Measurements from ENCODE around the gene NRIP1. TPM values are rescaled to one million over a fixed set of nuclear protein-coding genes. Genes with fewer than 3 reads are reported as not detected.

Gene NRIP1
- total RNA-seq, 2 experiments from 2014 or later = 6.1 to 6.5 TPM

DNA sequence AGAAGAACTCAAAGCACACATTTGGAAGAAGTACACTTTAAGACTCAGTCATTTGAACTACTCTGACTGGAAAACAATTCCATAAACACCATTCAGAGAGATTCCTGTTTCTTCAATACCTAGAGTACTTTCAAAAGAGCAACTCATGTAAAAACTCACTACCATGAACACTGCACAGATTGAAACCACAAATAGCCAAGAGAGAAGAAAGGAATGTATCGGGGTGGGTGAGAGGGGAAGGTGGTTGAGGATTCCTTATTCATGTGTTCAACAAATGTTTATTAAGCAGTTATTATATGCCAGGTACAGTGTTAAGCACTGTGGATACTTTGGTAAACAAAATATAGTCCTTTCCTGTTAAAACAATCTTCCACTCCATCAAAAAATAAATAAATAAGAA, 64.7 kb downstream of the NRIP1 start:
- H3K4me1 Mint-ChIP-seq (ENCODE audit: low read depth) = peaks cover 39% of the 10 kb centered on the region
- H3K27ac Mint-ChIP-seq = no peak overlapping the region
- no peaks in the 10 kb centered on the region for H3K27me3 Mint-ChIP-seq (ENCODE audit: low read depth)
- peaks cover 10% of the 10 kb centered on the region for H3K36me3 Mint-ChIP-seq (ENCODE audit: low read depth)
- intact Hi-C loops (cut with micrococcal nuclease) = no loop called here
- H3K9me3 Mint-ChIP-seq = no peaks in the 10 kb centered on the region
- no peak overlapping the region for H3K4me3 Mint-ChIP-seq
- CTCF ChIA-PET = no interaction called here
- no peak for DNase-seq

DNA sequence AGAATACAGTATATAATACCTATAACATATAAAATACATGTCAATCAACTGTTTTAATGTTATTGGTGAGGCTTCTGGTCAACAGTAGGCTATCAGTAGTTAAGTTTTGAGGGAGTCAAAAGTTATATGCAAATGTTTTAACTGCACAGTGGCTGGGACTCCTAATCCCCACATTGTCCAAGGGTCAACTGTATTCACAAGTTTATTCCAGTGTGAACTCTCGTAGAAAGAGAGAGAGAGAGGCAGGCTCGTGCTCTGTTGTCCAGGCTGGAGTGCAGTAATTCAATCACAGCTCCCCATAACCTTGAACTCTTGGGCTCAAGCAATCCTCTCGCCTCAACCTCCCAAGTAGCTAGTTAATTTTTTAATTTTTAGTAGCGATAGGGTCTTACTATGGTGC, 66.0 kb downstream of the NRIP1 start:
- intact Hi-C loops (cut with micrococcal nuclease) = no loop called here
- DNase-seq = no peak
- H3K27me3 Mint-ChIP-seq (ENCODE audit: low read depth) = no peaks in the 10 kb centered on the region
- peaks cover 32% of the 10 kb centered on the region for H3K4me1 Mint-ChIP-seq (ENCODE audit: low read depth)
- H3K36me3 Mint-ChIP-seq (ENCODE audit: low read depth) = peaks cover 10% of the 10 kb centered on the region
- CTCF ChIA-PET = interaction anchor here (0.6 to 0.7 kb wide), 2 partner anchors 10 to 36 kb away, joined by 3 to 4 read pairs; no protein-coding TSS in a partner anchor
- H3K9me3 Mint-ChIP-seq = no peaks in the 10 kb centered on the region
- no peak overlapping the region for H3K27ac Mint-ChIP-seq
- no peak overlapping the region for H3K4me3 Mint-ChIP-seq

DNA sequence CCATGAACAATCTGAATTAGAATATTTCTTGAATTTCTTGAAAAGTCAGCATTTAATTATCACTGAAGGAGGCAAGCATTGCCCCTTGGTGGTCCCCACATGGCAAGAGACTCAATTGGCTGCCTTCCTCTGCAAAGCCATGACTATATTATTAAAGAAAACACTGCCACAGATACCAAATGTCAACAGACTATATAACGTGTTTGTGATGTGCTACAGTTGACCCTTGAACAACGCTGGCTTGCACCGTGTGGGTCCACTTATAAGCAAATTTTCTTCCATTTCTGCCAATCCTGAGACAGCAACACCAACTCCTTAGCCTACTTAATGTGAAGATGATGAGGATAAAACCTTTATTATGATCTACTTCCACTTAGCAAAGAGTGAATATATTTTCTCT, 66.5 kb downstream of the NRIP1 start:
- CTCF ChIA-PET = interaction anchor here (0.6 to 0.7 kb wide), 2 partner anchors 10 to 37 kb away, joined by 3 to 4 read pairs; no protein-coding TSS in a partner anchor
- intact Hi-C loops (cut with micrococcal nuclease) = no loop called here
- DNase-seq = no peak
- H3K9me3 Mint-ChIP-seq = no peaks in the 10 kb centered on the region
- H3K4me3 Mint-ChIP-seq = no peak overlapping the region
- H3K27ac Mint-ChIP-seq = no peak overlapping the region
- H3K36me3 Mint-ChIP-seq (ENCODE audit: low read depth) = peaks cover 10% of the 10 kb centered on the region
- H3K4me1 Mint-ChIP-seq (ENCODE audit: low read depth) = peaks cover 30% of the 10 kb centered on the region
- H3K27me3 Mint-ChIP-seq (ENCODE audit: low read depth) = no peaks in the 10 kb centered on the region

DNA sequence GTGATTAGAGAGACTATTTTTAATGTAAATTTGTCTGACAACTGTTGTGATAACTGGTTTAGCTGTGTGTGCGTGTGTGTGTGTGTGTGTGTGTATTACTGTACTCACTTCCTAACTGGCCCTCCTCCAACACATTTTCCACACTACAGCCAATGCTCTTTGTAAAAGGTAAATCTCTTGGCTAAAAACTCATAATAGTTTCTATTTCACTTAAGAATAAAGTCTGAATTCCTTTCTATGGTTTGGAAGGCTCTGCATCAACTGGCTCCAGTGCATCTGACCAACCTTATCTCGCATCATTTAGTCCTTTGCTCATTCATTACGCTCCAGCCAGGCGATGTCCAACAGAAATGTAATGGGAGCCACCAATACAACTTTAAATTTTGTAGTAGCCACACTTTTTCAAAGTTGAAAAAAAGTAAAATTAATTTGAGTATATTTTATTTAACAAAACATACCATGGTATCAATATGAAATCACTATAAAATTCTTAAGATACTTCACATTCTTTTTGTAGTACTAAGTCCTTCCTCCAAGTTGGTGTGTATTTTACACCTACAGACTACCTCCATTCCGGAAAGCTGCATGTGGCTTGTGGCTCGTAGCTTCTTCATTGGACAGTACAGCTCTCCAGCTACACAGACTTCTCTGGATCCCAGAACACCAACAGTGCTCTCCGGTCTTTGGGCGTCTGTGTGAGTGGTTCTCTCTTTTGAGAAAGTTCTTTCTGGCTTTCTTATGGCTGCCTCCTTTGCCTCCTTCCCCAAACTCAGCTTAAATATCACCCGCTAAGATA, 68.9 kb downstream of the NRIP1 start:
- no peak for DNase-seq
- Mint-ChIP-seq H3K9me3 (no peaks in the 10 kb centered on the region), H3K4me3 (no peak overlapping the region), H3K36me3 (ENCODE audit: low read depth) (peaks cover 22% of the 10 kb centered on the region), H3K4me1 (ENCODE audit: low read depth) (peaks cover 31% of the 10 kb centered on the region), H3K27me3 (ENCODE audit: low read depth) (no peaks in the 10 kb centered on the region), H3K27ac (no peak overlapping the region)
- CTCF ChIA-PET = interaction anchor here (0.6 kb wide), 2 partner anchors 19 to 37 kb away, joined by 3 read pairs; no protein-coding TSS in a partner anchor
- intact Hi-C loops (cut with micrococcal nuclease) = no loop called here

DNA sequence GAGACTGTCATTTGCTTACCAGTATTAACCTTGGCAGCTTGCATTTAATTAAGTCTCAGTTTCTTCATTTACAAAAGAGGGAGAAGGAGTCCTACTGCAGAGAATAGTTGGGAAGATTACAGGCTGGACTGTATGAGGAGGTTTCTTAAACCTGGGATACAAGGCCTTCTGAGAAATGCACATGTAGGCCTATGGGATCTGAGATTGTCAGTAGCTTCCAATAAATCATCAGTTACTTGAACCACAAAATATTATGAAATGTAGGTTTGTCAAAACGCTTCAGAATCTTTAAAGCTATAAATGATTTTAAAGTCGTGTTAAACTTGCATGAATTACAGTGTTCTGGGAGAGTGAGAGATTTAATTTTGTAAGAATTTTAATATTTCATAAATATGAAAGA, 69.6 kb downstream of the NRIP1 start:
- no peak overlapping the region for H3K4me3 Mint-ChIP-seq
- peaks cover 25% of the 10 kb centered on the region for H3K36me3 Mint-ChIP-seq (ENCODE audit: low read depth)
- H3K27ac Mint-ChIP-seq = no peak overlapping the region
- DNase-seq = no peak
- H3K27me3 Mint-ChIP-seq (ENCODE audit: low read depth) = no peaks in the 10 kb centered on the region
- intact Hi-C loops (cut with micrococcal nuclease) = no loop called here
- H3K9me3 Mint-ChIP-seq = no peaks in the 10 kb centered on the region
- peaks cover 34% of the 10 kb centered on the region for H3K4me1 Mint-ChIP-seq (ENCODE audit: low read depth)
- CTCF ChIA-PET = interaction anchor here (0.6 kb wide), 2 partner anchors 20 to 38 kb away, joined by 3 read pairs; no protein-coding TSS in a partner anchor

DNA sequence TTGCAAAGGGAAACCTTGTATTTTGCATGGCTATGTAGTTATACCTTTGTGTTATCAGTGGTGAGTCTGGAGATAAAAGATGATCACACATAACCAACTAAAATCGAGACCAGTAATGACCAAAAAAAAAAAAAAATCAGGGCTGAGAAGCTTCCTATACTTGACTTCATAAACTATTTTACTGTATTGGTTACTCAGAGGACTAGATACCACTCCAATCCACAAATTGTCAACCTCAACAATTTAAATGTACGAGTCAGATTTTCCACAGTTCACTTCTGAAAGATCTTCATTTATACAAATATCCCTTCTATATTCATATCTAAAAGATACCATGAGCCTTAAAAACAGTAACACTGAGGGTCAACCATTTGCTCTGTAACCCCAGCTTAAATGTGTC, 71.7 kb downstream of the NRIP1 start:
- intact Hi-C loops (cut with micrococcal nuclease) = loop anchor here (5.0 kb wide), 1 partner anchor 489 kb away; no protein-coding TSS in a partner anchor
- Mint-ChIP-seq H3K4me1 (ENCODE audit: low read depth) (peaks cover 39% of the 10 kb centered on the region), H3K27ac (no peak overlapping the region), H3K27me3 (ENCODE audit: low read depth) (no peaks in the 10 kb centered on the region), H3K4me3 (no peak overlapping the region), H3K9me3 (no peaks in the 10 kb centered on the region), H3K36me3 (ENCODE audit: low read depth) (peaks cover 33% of the 10 kb centered on the region)
- DNase-seq = no peak
- CTCF ChIA-PET = interaction anchor here (0.6 kb wide), 1 partner anchor 532 kb away, joined by 4 read pairs; no protein-coding TSS in a partner anchor

DNA sequence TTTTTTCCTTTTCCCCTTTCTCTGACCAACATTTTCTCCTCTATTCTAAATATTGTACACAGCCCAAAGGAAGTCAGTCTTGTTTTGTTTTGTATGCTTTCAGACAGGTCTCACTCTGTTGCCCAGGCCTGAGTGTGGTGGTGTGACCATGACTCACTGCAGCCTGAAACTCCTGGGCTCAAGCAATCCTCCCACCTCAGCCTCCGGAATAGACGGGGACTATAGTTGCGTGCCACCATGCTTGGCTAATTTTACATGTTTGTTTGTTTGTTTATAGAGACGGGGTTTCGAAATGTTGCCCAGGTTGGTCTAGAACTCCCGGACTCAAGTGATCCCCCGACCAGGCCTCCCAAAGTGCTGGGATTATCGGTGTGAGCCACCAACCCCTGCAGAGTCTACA, 72.8 kb downstream of the NRIP1 start:
- Mint-ChIP-seq H3K9me3 (no peaks in the 10 kb centered on the region), H3K4me3 (no peak overlapping the region), H3K27me3 (ENCODE audit: low read depth) (no peaks in the 10 kb centered on the region), H3K36me3 (ENCODE audit: low read depth) (peaks cover 37% of the 10 kb centered on the region), H3K27ac (no peak overlapping the region), H3K4me1 (ENCODE audit: low read depth) (peaks cover 39% of the 10 kb centered on the region)
- no peak for DNase-seq
- intact Hi-C loops (cut with micrococcal nuclease) = loop anchor here (5.0 kb wide), 1 partner anchor 490 kb away; no protein-coding TSS in a partner anchor
- CTCF ChIA-PET = no interaction called here

DNA sequence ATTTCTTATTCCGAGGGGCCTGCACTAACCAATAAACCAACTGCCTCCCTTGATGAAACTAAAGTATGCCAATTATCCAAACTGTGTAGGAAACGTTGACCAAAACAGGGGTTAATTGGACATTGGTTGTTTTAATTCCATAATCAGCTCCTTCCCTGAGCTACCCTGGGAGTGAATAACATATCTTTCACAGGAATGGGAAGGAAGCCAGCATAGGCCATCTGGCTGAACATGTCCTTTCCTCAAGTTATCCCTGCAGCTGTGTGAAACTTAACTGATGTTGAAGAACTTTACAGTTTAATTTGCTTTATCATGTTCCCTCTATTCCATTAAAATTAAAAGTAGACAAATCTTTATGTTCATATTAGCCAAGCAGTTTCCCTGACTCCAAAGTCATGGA, 75.4 kb downstream of the NRIP1 start:
- peaks cover 37% of the 10 kb centered on the region for H3K4me1 Mint-ChIP-seq (ENCODE audit: low read depth)
- H3K36me3 Mint-ChIP-seq (ENCODE audit: low read depth) = peaks cover 33% of the 10 kb centered on the region
- H3K27me3 Mint-ChIP-seq (ENCODE audit: low read depth) = no peaks in the 10 kb centered on the region
- no peak overlapping the region for H3K27ac Mint-ChIP-seq
- H3K4me3 Mint-ChIP-seq = no peak overlapping the region
- DNase-seq = no peak
- CTCF ChIA-PET = interaction anchor here (1.4 kb wide), 2 partner anchors 9 to 60 kb away, joined by 4 read pairs; no protein-coding TSS in a partner anchor
- intact Hi-C loops (cut with micrococcal nuclease) = no loop called here
- no peaks in the 10 kb centered on the region for H3K9me3 Mint-ChIP-seq

DNA sequence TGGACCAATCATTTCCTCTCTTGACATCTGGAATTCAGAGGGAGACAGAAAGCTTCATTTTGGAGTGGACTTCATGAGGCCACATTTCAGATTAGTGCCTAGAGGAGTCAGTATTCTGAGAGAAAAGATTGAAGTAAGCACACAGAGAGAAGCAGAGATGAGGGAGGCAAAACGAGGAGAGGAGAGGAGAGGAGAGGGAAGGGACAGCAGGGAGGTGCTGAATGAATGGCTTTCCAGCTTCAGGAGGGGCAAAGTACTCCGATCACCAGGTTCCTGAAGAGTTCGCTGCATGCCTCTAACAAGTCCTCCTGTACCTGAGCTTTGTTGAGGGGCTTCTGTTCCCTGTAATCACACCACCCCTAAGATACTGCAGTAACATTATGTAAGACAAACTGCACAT, 76.0 kb downstream of the NRIP1 start:
- Mint-ChIP-seq H3K9me3 (no peaks in the 10 kb centered on the region), H3K36me3 (ENCODE audit: low read depth) (peaks cover 37% of the 10 kb centered on the region), H3K27me3 (ENCODE audit: low read depth) (no peaks in the 10 kb centered on the region), H3K4me1 (ENCODE audit: low read depth) (peaks cover 40% of the 10 kb centered on the region), H3K27ac (no peak overlapping the region), H3K4me3 (no peak overlapping the region)
- intact Hi-C loops (cut with micrococcal nuclease) = no loop called here
- CTCF ChIA-PET = interaction anchor here (1.4 kb wide), 2 partner anchors 10 to 61 kb away, joined by 4 read pairs; no protein-coding TSS in a partner anchor
- no peak for DNase-seq

DNA sequence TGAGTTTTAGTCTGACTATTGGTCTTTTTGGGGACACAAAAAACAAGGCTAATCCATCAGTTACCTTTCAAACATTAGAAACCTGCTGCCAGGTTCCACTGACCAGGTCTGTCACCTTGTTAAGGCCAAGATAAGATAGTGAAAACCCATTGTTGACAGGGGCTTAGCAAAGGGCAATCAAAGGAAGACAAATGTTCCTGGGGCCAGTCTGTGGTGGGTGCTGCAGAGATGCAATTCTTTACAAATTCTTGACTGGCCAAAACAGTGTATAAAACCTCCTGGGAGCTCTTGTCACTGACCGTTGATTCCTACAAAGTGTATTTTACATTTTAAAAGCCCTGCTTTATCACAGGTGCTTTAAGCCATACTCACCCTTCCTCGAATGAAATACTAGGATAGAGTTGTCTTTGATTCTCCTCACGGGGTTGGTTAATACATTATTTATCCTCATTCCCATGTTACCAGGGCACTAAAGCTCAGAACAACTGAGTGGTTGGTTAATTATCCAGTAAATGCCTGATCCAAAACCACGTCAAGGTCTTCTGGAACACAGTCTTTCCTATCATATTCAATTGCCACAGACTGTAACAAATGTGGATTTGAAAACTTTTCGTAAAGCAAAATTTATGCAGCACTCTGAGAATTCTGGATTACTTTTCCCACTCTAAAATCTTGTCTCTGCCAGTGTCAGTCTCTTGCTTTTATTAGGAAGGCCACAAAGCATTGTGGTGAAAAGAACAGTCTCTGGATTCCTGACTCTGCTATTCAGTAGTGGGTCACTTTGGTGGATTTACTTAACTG, 77.2 kb downstream of the NRIP1 start:
- Mint-ChIP-seq H3K27me3 (ENCODE audit: low read depth) (no peaks in the 10 kb centered on the region), H3K4me3 (no peak overlapping the region), H3K27ac (no peak overlapping the region), H3K36me3 (ENCODE audit: low read depth) (peaks cover 35% of the 10 kb centered on the region), H3K4me1 (ENCODE audit: low read depth) (peaks cover 31% of the 10 kb centered on the region), H3K9me3 (no peaks in the 10 kb centered on the region)
- intact Hi-C loops (cut with micrococcal nuclease) = no loop called here
- CTCF ChIA-PET = interaction anchor here (0.9 kb wide), 1 partner anchor 11 kb away, joined by 3 read pairs; no protein-coding TSS in a partner anchor
- no peak for DNase-seq

DNA sequence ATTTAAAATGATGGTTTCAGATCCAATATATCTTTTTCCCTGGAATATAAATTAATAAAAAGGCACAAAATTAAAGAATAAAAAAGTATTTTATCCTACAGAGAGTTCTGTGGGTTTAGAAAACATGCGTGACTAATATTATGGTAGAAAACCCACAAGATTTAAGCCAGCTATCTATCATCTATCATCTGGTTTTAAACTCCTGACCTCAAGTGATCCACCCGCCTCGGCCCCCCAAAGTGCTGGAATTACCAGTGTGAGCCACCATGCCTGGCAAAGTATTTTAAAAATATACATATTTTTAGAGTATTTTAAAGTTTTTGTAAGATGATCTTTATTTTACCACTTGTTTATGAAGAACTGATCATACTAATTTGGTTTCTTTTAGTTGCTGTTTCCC, 79.5 kb downstream of the NRIP1 start:
- Mint-ChIP-seq H3K36me3 (ENCODE audit: low read depth) (peaks cover 23% of the 10 kb centered on the region), H3K4me3 (no peak overlapping the region), H3K27me3 (ENCODE audit: low read depth) (no peaks in the 10 kb centered on the region), H3K4me1 (ENCODE audit: low read depth) (peaks cover 24% of the 10 kb centered on the region), H3K9me3 (no peaks in the 10 kb centered on the region), H3K27ac (no peak overlapping the region)
- DNase-seq = no peak
- CTCF ChIA-PET = interaction anchor here (0.6 kb wide), 1 partner anchor 370 kb away, joined by 4 read pairs; no protein-coding TSS in a partner anchor
- intact Hi-C loops (cut with micrococcal nuclease) = no loop called here

DNA sequence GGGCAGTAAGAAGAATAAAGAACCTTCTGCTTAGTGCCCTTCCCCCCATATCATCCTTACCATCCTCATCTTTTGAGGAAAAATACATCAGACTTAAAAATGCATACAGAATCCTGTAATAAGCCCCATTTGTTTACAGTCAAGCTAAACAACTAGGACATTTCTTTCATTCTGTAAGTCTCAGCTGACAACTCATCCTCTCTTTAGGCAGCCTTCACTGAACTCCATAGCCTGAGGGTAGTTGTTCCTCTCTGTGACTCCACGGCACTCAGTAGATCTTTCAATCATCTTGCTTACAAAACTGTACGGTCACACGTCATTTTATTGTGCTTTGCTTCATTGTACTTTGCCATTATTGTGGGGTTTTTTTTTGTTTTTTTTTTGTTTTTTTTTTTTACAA, 82.5 kb downstream of the NRIP1 start:
- Mint-ChIP-seq H3K27me3 (ENCODE audit: low read depth) (no peaks in the 10 kb centered on the region), H3K27ac (no peak overlapping the region), H3K4me1 (ENCODE audit: low read depth) (peaks cover 14% of the 10 kb centered on the region), H3K9me3 (no peaks in the 10 kb centered on the region), H3K36me3 (ENCODE audit: low read depth) (peaks cover 10% of the 10 kb centered on the region), H3K4me3 (no peak overlapping the region)
- DNase-seq = no peak
- CTCF ChIA-PET = no interaction called here
- intact Hi-C loops (cut with micrococcal nuclease) = no loop called here

Measured in activated naive CD4-positive, alpha-beta T cell treated with anti-CD3 and anti-CD28 coated beads for 36 hours (primary cell).